Measurements from ENCODE around the gene ATG5.

Gene ATG5

GRCh38 chr6:106287215-106287614 lies 38.3 kb downstream of the ATG5 start:
- Histone ChIP-seq H3K27ac (ENCODE audit: low read depth, low read length) (peak overlapping the region; percentile 39), H3K56ac (ENCODE audit: low read length) (no peak overlapping the region), H2BK15ac (replicated peaks; ENCODE audit: low read depth) (no peak overlapping the region), H3K27me3 (ENCODE audit: insufficient read depth, low read length, poor library complexity) (no peaks in the 10 kb centered on the region), H3K4me1 (ENCODE audit: control insufficient read depth, low read depth, low read length) (peaks cover 9% of the 10 kb centered on the region), H4K5ac (ENCODE audit: low read length) (no peak overlapping the region), H3K23ac (ENCODE audit: low read length) (no peak overlapping the region), H3K4ac (ENCODE audit: low read depth, low read length) (no peak overlapping the region), H2BK120ac (ENCODE audit: low read depth, low read length) (no peak overlapping the region), H3K4me2 (ENCODE audit: low read length) (no peak overlapping the region), H2BK5ac (ENCODE audit: low read length) (no peak overlapping the region), H3K9ac (ENCODE audit: low read length) (no peak overlapping the region), H3K4me3 (ENCODE audit: low read length) (no peak overlapping the region), H3K36me3 (ENCODE audit: control insufficient read depth, insufficient read depth, low read length) (no peaks in the 10 kb centered on the region), H3K18ac (ENCODE audit: low read length) (peak overlapping the region; percentile 22), H3K79me1 (ENCODE audit: low read length) (peaks cover 9% of the 10 kb centered on the region), H3K79me2 (ENCODE audit: control insufficient read depth, insufficient read depth, low read length) (peaks cover 13% of the 10 kb centered on the region), H4K8ac (ENCODE audit: low read depth, low read length) (no peak overlapping the region), H2AK5ac (ENCODE audit: low read length) (no peak overlapping the region)
- WGBS (ENCODE audit: extremely low coverage, insufficient coverage, low lambda C conversion rate), result no CpG with 5 or more reads among the region's 1 CpG
- peak; percentile 66 for DNase-seq

- WGBS (ENCODE audit: extremely low coverage, insufficient coverage, low lambda C conversion rate), result no CpG with 5 or more reads among the region's 1 CpG
- no peaks in the 10 kb centered on the region for H3K27me3 ChIP-seq (ENCODE audit: insufficient read depth, low read length, poor library complexity)
- peaks cover 9% of the 10 kb centered on the region for H3K4me1 ChIP-seq (ENCODE audit: control insufficient read depth, low read depth, low read length)
- no peak overlapping the region for H3K56ac ChIP-seq (ENCODE audit: low read length)
- H3K4me2 ChIP-seq (ENCODE audit: low read length), result no peak overlapping the region
- H2BK5ac ChIP-seq (ENCODE audit: low read length), result peak overlapping the region; percentile 44
- DNase-seq, result no peak
- H4K5ac ChIP-seq (ENCODE audit: low read length), result no peak overlapping the region
- no peak overlapping the region for H3K9ac ChIP-seq (ENCODE audit: low read length)
- no peak overlapping the region for H2AK5ac ChIP-seq (ENCODE audit: low read length)
- peak overlapping the region; percentile 39 for H3K27ac ChIP-seq (ENCODE audit: low read depth, low read length)
- H2BK15ac ChIP-seq (replicated peaks; ENCODE audit: low read depth), result no peak overlapping the region
- no peak overlapping the region for H3K4ac ChIP-seq (ENCODE audit: low read depth, low read length)
- no peak overlapping the region for H3K23ac ChIP-seq (ENCODE audit: low read length)
- H3K4me3 ChIP-seq (ENCODE audit: low read length), result no peak overlapping the region
- no peaks in the 10 kb centered on the region for H3K36me3 ChIP-seq (ENCODE audit: control insufficient read depth, insufficient read depth, low read length)
- H2BK120ac ChIP-seq (ENCODE audit: low read depth, low read length), result no peak overlapping the region
- H3K79me2 ChIP-seq (ENCODE audit: control insufficient read depth, insufficient read depth, low read length), result peaks cover 14% of the 10 kb centered on the region
- no peak overlapping the region for H4K8ac ChIP-seq (ENCODE audit: low read depth, low read length)
- H3K18ac ChIP-seq (ENCODE audit: low read length), result peak overlapping the region; percentile 40
- H3K79me1 ChIP-seq (ENCODE audit: low read length), result peaks cover 7% of the 10 kb centered on the region
Observed at GRCh38 chr6:106286746-106287145, 38.8 kb downstream of the ATG5 start.

GRCh38 chr6:106283481-106283880 lies 42.1 kb downstream of the ATG5 start:
- peaks cover 14% of the 10 kb centered on the region for H3K79me2 ChIP-seq (ENCODE audit: control insufficient read depth, insufficient read depth, low read length)
- H2AK5ac ChIP-seq (ENCODE audit: low read length), result no peak overlapping the region
- H3K79me1 ChIP-seq (ENCODE audit: low read length), result peaks cover 6% of the 10 kb centered on the region
- no peak overlapping the region for H3K4me3 ChIP-seq (ENCODE audit: low read length)
- no peak overlapping the region for H3K4ac ChIP-seq (ENCODE audit: low read depth, low read length)
- H3K9ac ChIP-seq (ENCODE audit: low read length), result no peak overlapping the region
- no peak overlapping the region for H3K18ac ChIP-seq (ENCODE audit: low read length)
- H3K36me3 ChIP-seq (ENCODE audit: control insufficient read depth, insufficient read depth, low read length), result no peaks in the 10 kb centered on the region
- H3K27me3 ChIP-seq (ENCODE audit: insufficient read depth, low read length, poor library complexity), result no peaks in the 10 kb centered on the region
- H2BK120ac ChIP-seq (ENCODE audit: low read depth, low read length), result no peak overlapping the region
- no peak overlapping the region for H3K56ac ChIP-seq (ENCODE audit: low read length)
- H3K23ac ChIP-seq (ENCODE audit: low read length), result no peak overlapping the region
- no peak overlapping the region for H2BK15ac ChIP-seq (replicated peaks; ENCODE audit: low read depth)
- peaks cover 9% of the 10 kb centered on the region for H3K4me1 ChIP-seq (ENCODE audit: control insufficient read depth, low read depth, low read length)
- no CpG with 5 or more reads among the region's 10 CpGs for WGBS (ENCODE audit: extremely low coverage, insufficient coverage, low lambda C conversion rate)
- no peak overlapping the region for H3K4me2 ChIP-seq (ENCODE audit: low read length)
- no peak overlapping the region for H3K27ac ChIP-seq (ENCODE audit: low read depth, low read length)
- DNase-seq, result no peak
- H2BK5ac ChIP-seq (ENCODE audit: low read length), result no peak overlapping the region
- H4K5ac ChIP-seq (ENCODE audit: low read length), result no peak overlapping the region
- H4K8ac ChIP-seq (ENCODE audit: low read depth, low read length), result no peak overlapping the region

- Histone ChIP-seq H2BK5ac (ENCODE audit: low read length) (no peak overlapping the region), H3K4ac (ENCODE audit: low read depth, low read length) (no peak overlapping the region), H3K27ac (ENCODE audit: low read depth, low read length) (no peak overlapping the region), H3K79me2 (ENCODE audit: control insufficient read depth, insufficient read depth, low read length) (peaks cover 13% of the 10 kb centered on the region), H3K4me1 (ENCODE audit: control insufficient read depth, low read depth, low read length) (peaks cover 5% of the 10 kb centered on the region), H3K56ac (ENCODE audit: low read length) (no peak overlapping the region), H4K8ac (ENCODE audit: low read depth, low read length) (no peak overlapping the region), H2BK15ac (replicated peaks; ENCODE audit: low read depth) (no peak overlapping the region), H3K4me3 (ENCODE audit: low read length) (no peak overlapping the region), H3K4me2 (ENCODE audit: low read length) (no peak overlapping the region), H3K79me1 (ENCODE audit: low read length) (peaks cover 6% of the 10 kb centered on the region), H3K18ac (ENCODE audit: low read length) (no peak overlapping the region), H2BK120ac (ENCODE audit: low read depth, low read length) (no peak overlapping the region), H3K23ac (ENCODE audit: low read length) (no peak overlapping the region), H3K9ac (ENCODE audit: low read length) (no peak overlapping the region), H4K5ac (ENCODE audit: low read length) (no peak overlapping the region), H3K36me3 (ENCODE audit: control insufficient read depth, insufficient read depth, low read length) (no peaks in the 10 kb centered on the region), H2AK5ac (ENCODE audit: low read length) (no peak overlapping the region), H3K27me3 (ENCODE audit: insufficient read depth, low read length, poor library complexity) (no peaks in the 10 kb centered on the region)
- DNase-seq, result no peak
- no CpG with 5 or more reads among the region's 2 CpGs for WGBS (ENCODE audit: extremely low coverage, insufficient coverage, low lambda C conversion rate)
Observed at GRCh38 chr6:106281661-106282060, 43.9 kb downstream of the ATG5 start.

- Histone ChIP-seq H3K79me1 (ENCODE audit: low read length) (peaks cover 6% of the 10 kb centered on the region), H3K27ac (ENCODE audit: low read depth, low read length) (no peak overlapping the region), H2BK120ac (ENCODE audit: low read depth, low read length) (no peak overlapping the region), H4K8ac (ENCODE audit: low read depth, low read length) (no peak overlapping the region), H3K4me3 (ENCODE audit: low read length) (no peak overlapping the region), H3K4me2 (ENCODE audit: low read length) (no peak overlapping the region), H2AK5ac (ENCODE audit: low read length) (no peak overlapping the region), H2BK15ac (replicated peaks; ENCODE audit: low read depth) (no peak overlapping the region), H3K9ac (ENCODE audit: low read length) (no peak overlapping the region), H3K27me3 (ENCODE audit: insufficient read depth, low read length, poor library complexity) (no peaks in the 10 kb centered on the region), H3K18ac (ENCODE audit: low read length) (no peak overlapping the region), H3K36me3 (ENCODE audit: control insufficient read depth, insufficient read depth, low read length) (no peaks in the 10 kb centered on the region), H3K56ac (ENCODE audit: low read length) (no peak overlapping the region), H3K23ac (ENCODE audit: low read length) (no peak overlapping the region), H3K4me1 (ENCODE audit: control insufficient read depth, low read depth, low read length) (peaks cover 2% of the 10 kb centered on the region), H2BK5ac (ENCODE audit: low read length) (no peak overlapping the region), H4K5ac (ENCODE audit: low read length) (no peak overlapping the region), H3K79me2 (ENCODE audit: control insufficient read depth, insufficient read depth, low read length) (peaks cover 10% of the 10 kb centered on the region), H3K4ac (ENCODE audit: low read depth, low read length) (no peak overlapping the region)
- no peak for DNase-seq
Observed at GRCh38 chr6:106281088-106281487, 44.5 kb downstream of the ATG5 start.

GRCh38 chr6:106279179-106279578 lies 46.4 kb downstream of the ATG5 start:
- H3K9ac ChIP-seq (ENCODE audit: low read length), result no peak overlapping the region
- H3K27me3 ChIP-seq (ENCODE audit: insufficient read depth, low read length, poor library complexity), result no peaks in the 10 kb centered on the region
- no peak overlapping the region for H2BK5ac ChIP-seq (ENCODE audit: low read length)
- no peak overlapping the region for H2BK120ac ChIP-seq (ENCODE audit: low read depth, low read length)
- H3K4ac ChIP-seq (ENCODE audit: low read depth, low read length), result no peak overlapping the region
- no peak overlapping the region for H3K23ac ChIP-seq (ENCODE audit: low read length)
- peaks cover 1% of the 10 kb centered on the region for H3K79me2 ChIP-seq (ENCODE audit: control insufficient read depth, insufficient read depth, low read length)
- H4K8ac ChIP-seq (ENCODE audit: low read depth, low read length), result no peak overlapping the region
- no peak overlapping the region for H3K27ac ChIP-seq (ENCODE audit: low read depth, low read length)
- no peak overlapping the region for H3K4me2 ChIP-seq (ENCODE audit: low read length)
- no peak for DNase-seq
- no peaks in the 10 kb centered on the region for H3K36me3 ChIP-seq (ENCODE audit: control insufficient read depth, insufficient read depth, low read length)
- H2AK5ac ChIP-seq (ENCODE audit: low read length), result no peak overlapping the region
- no peaks in the 10 kb centered on the region for H3K4me1 ChIP-seq (ENCODE audit: control insufficient read depth, low read depth, low read length)
- WGBS (ENCODE audit: extremely low coverage, insufficient coverage, low lambda C conversion rate), result no CpG with 5 or more reads among the region's 1 CpG
- H3K56ac ChIP-seq (ENCODE audit: low read length), result no peak overlapping the region
- H3K18ac ChIP-seq (ENCODE audit: low read length), result no peak overlapping the region
- peaks cover 1% of the 10 kb centered on the region for H3K79me1 ChIP-seq (ENCODE audit: low read length)
- no peak overlapping the region for H4K5ac ChIP-seq (ENCODE audit: low read length)
- no peak overlapping the region for H2BK15ac ChIP-seq (replicated peaks; ENCODE audit: low read depth)
- no peak overlapping the region for H3K4me3 ChIP-seq (ENCODE audit: low read length)
